SHP77 (cell line): ENCODE results near the gene PRDM9.
"Not testable (repeated sequence)": the region's sequence is repeated elsewhere in the genome, so short reads cannot be mapped to it uniquely, and the experiment has no call there.

Experiments
- DNase-seq, 2 experiments: peaks; one replicate each; lab custom pipeline; 2025; lab: John Stamatoyannopoulos, UW

Gene PRDM9

DNA sequence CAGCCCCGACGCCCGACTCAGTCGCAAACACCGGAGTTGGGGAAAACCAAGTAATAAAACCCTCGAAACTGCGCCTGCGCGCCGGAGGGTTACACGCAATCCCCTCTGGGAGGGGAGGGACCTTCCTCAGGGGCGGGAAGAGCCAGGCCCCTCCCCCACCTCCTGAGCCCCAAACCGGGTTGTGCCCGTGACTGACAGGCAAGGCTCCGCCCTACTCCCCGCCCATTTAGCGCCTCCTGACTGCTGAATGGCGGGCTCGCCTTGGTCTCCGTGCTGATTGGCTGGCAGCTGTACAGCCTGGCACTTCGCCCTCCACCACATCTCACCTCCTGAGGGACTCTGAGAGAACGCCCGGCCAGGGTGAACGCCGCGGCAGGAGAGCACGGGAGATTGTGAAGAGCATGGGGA lies at the start of gene PRDM9:
Gene PRDM9, plus strand, starts transcription at position 332 of the 408 bp plus-strand sequence. CDS start 1,425 bp downstream, outside the sequence.
- DNase-seq, result peak; percentile 99 to 100

DNA sequence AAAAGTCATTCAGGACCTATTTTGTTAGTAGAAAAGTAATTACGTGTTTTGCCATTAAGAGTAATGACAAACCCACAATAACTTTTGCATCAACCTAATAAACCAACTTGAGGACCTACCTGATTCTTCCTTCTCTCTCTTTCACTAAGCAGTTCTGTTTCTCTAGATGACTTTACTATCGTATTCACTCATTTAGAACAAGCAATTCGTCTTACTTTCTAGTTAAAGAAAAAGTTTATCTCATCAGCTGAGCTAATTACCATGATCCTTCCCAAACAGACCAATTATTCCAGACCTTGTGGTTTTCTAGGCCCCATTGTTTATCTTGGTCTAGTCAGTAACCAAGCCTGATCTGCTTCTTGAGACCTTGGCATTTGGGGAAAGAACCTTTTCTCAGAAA lies 49.6 kb upstream of the PRDM9 start:
- DNase-seq, result no peak

DNA sequence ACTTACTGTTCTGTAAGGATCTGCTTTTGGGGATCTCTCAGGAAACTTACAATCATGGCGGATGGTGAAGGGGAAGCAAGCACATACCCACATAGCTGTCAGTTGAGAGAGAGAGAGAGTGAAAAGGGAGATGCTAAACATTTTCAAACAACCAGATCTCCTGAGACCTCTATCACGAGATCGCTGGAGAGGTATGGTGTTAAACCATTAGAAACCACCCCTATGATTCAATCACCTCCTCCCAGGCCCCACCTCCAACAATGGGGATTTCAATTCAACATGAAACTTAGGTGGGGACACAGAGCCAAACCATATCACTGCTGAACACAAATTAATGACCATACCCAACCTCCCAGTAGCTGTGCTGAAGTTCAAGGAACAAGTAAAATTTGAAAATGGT lies 48.2 kb upstream of the PRDM9 start:
- no peak for DNase-seq

DNA sequence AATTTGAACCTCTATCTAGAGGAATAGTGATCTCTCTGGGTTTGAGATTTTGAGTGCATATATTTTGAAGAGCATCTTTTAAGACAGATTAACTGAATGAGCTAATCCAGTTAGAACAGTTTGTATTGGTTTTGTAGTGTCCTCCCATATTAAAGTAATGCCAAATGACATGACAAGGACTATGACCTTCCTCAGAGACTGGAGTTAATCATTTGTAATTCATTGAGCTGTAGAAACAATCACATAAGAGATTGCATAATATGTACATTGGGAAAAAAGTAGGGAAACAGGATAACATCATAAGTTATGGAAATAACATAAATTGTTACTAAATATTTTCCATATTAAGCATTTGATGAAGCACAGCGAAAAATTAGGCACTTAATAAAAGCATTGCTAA lies 45.8 kb upstream of the PRDM9 start:
- DNase-seq, result no peak

DNA sequence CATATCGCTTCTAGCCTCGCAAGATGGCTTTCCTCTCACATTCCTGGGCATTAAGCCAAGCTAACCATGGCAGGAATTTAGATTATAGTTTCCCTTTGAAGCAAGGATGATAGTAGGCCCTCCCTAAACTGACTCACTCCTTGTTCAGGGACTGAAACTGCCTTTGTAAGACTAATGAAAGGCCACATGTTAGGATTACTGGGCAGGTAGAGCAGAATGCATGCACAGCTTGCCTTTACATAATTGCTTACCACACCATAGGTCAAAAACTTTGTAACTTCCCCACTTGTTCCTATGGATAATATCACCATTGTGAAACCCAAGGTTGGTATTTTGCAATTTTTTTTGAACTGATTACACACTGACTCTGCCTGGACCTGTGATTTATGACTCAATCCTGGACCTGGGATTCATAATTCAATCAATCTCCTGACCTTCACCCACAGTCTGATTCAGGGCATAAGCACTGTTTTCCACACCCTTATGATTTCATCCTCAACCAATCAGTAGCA lies 41.0 kb upstream of the PRDM9 start:
- DNase-seq, result peak in 1 of 2 experiments; percentile 4

DNA sequence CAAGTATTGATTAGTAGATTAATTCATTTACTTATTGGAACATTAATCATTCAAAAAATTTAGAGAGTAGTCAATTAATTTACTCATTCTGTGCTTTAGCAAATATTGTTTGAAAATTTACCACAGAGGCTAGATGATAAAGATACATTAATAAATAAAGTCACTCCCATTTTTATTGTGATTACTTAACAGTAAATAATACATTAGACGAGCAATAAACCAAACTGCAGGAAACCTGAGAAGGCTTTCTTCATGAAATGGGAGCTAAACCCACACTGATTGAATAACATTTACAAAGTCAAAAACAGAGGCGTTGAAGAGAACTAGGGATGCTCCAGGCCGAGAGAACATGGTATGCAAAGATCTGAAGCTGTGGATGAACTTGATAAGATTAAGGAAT lies 38.8 kb upstream of the PRDM9 start:
- no peak for DNase-seq

DNA sequence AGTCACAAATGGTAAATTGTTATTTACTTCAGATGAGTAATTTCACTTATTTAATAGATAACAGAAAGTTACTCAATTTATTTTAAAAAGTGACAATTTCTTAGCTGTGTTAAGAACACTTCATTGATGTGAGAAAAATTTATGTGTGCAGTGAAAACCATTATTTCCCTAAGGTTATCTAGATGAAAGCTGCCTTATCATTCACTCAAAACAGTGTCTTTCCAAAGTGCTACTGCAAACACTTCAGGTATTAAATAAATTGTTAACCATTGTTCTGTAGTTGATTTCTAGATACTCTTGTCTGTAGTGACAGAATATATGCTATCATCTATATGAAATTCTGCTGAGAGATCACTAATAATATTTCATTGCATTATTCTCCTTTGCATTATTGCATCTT lies 33.5 kb upstream of the PRDM9 start:
- no peak for DNase-seq

DNA sequence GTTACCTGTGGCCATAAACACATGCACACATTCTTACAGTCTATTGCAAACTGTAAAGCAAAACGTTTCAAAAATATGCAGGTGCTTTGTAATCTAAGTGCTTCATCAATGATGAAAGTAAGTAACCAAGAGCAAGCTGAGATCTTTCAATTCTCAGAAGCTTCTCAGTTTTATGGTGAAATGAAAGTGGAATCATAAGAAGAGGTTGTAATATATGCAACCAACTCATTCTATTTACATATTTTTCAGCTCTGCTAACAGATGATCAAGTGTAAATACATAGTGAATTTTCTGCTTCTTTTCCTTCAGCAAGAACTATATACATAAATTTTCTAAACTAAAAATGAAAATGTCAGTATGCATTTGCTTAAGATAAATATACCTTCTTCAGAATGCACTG lies 33.1 kb upstream of the PRDM9 start:
- DNase-seq, result no peak

DNA sequence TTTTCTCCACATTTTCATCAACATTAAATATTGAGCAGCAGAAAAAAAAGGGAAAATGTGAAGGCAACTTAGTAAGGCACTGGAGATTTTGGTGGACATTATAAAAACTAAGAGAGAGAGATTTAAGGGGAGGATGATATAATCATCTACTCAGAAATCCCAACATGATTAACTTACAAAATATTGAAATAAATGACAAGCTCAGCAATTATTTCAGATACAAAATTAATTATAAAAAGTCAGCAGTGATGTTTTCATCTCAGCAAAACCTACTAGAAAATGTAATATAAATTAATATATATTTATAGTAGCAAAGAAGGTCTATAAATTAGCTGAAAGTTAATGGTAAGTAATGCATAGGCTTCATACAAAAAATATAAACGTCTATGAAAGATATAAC lies 30.8 kb upstream of the PRDM9 start:
- no peak for DNase-seq

DNA sequence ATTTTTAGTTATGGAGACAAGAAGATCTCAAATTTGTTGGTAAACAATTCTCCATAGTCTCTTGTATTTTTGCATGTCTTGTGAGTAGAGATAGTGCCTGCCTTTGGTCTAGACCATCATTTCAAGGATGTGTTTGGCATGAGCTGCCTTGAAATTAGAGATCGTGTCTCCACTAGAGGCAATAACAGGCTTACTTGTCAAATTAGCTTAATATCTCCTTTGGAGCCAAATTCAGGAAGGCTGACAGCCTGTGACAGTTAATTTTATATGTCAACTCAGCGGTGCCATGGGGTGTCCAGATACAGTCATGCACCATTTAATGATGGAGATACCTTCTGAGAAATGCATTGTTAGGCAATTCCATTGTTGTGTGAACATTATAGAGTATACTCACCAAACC lies 24.8 kb upstream of the PRDM9 start:
- no peak for DNase-seq

DNA sequence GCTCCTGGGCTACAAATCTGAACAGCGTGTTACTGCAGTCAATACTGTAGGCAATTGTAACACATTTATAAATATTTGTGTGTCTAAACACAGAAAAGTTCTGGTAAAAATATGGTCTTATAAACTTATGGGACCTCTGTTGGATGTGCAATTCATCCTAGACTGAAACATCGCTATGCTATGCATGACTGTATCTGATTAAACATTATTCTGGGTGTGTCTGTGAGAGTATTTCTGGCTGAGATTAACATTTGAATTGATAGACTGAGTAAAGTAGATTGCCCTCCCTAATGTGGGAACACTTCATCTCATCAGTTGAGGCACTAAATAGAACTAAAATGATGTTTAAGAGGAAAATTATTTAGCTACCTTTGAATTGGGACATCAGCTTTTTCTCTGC lies 24.3 kb upstream of the PRDM9 start:
- DNase-seq, result no peak

DNA sequence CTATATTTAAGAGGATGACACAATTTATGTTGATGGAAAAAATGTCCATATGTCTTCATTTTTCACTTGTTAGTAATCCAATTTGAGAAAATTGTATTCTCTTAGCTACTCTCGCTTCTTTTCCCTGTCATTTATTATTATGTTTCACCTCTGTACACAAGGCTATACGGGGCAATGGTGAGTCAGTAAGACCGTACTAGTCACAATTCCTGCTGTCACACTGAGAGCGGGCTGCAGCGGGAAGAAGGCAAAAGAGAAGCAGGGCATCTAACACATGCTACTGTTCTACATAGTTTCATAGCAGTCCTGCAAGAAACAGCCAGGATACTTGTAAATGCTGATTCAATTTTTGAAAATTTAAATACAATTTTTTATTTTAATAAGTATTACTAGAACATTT lies 23.3 kb upstream of the PRDM9 start:
- no peak for DNase-seq

DNA sequence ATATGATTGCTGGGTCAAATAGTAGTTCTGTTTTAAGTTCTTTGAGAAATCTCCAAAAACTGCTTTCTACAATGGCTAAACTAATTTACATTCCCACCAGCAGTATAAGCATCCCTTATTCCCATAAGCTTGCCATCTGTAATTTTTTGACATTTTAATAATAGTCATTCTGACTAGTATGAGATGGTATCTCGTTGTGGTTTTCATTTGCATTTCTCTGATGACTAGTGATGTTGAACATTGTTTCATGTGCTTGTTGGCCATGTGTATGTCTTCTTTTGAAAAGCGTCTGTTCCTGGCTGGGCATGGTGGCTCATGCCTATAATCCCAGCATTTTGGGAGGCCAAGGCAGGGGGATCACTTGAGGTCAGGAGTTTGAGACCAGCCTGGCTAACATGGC lies 21.2 kb upstream of the PRDM9 start:
- not testable (repeated sequence) for DNase-seq

DNA sequence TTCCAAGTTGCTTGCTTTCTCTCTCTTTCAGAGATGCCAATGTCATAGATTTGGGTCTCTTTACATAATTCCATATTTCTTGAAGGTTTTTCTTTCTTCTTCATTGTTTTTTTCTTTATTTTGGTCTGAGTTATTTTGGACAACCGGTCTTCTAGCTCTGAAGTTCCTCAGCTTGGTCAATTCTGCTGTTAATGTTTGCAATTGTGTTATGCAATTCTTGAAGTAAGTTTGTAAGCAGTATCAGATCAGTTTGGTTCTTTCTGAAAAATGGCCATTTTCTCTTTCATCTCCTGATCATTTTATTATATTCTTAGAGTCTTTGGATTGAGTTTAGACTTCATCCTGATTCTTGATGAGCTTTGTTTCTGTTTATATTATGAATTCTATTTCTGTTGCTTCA lies 16.4 kb upstream of the PRDM9 start:
- DNase-seq, result no peak

DNA sequence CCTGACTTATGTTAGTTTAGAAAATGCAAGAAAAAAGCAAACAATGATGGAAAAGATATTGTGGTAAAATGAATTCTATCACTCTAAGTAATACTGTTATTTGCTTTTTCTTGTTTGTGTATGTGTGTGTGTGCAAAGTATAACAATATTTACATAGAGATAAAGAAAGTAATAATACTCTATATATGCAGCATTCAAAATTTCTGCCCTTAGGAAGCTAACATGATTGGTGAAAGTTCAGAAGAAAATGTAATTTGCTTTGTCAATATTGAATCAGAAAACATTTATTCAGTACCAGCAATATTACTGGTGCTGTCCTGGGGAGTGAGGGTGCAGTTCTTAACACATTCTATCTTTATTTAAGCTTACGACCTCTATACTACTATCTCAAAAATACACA lies 12.9 kb upstream of the PRDM9 start:
- DNase-seq, result no peak

DNA sequence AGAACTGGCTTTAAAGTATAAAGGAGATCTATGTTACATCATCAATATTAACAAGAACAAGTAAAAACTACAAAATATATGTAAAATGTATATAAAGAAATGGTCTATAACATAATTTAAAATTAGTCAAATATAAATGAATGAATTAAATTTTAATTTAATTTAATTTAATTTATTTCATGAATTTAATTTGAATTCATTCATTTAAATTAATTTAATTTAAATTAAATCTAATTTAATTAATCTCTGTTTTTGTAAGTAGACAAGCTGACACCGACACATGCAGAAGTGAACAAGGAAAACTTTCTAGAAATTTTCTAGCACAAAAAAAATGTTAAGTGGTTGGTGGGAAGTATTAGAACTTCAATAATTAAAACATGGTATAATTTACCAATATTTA lies 10.8 kb upstream of the PRDM9 start:
- DNase-seq, result no peak

DNA sequence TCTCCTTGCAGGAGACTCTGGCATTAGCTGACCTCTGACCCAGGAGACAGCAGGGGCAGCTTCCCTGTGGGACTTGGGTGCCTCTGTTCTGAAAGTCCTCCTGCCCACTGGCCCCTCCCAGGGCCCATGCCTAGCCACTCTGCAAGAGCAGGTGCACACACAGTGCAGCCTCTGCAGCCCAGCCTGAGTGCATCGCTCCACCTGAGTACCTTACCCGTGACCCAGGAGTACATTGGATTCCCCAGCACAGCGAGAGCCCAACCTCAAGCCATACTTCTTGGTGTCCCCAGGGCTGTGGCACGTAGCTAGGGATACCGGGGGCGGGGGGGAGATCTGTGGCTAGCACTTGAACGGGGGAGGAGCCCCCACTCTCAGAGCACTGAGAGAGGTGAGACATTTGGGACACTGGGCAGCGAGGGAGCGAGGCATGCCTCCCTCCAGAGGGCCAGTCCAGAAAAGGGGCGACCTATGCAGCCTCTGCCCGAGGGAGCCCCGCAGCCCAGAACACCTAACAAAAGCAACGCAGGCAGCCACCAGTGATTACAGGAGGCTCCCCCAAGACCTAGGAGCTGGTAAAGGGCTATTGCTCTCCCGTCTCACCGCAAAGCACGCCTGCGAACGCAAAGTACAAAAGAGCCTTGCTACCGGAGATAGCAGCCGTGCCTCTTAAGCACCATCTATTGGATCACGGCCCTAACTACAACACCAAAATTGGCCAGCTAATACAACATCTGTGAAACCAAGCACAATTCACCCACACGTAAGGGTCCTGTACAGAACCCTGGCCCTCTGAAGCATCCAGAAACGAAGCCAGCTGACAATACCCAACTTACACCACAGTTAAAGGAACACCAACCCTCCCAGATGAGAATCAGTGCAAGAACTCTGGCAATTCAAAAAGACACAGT lies 826 bp upstream of the PRDM9 start:
- DNase-seq, result peak; percentile 88 to 91

DNA sequence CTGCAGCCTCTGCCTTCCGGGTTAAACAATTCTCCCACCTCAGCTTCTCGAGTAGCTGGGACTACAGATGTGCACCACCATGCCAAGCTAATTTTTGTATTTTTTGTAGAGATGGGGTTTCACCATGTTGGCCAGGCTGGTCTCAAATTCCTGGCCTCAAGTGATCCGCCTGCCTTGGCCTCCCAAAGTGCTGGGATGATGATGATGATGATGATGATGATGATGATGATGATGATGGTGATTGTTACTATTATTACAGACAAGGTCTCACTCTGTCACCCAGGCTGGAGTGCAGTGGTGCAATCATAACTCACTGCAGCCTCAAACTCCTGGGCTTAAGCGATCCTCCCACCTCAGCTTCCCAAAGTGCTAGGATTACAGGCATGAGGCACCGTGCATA lies 3.0 kb downstream of the PRDM9 start:
- not testable (repeated sequence) for DNase-seq

DNA sequence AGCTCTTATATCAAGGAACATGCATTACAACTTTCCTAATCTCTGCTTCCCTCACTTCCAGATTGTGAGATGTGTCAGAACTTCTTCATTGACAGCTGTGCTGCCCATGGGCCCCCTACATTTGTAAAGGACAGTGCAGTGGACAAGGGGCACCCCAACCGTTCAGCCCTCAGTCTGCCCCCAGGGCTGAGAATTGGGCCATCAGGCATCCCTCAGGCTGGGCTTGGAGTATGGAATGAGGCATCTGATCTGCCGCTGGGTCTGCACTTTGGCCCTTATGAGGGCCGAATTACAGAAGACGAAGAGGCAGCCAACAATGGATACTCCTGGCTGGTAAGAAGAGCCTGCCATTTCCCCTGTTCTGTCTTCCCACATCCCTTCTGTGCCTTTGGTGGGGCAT lies 15.1 kb downstream of the PRDM9 start:
- DNase-seq, result no peak

DNA sequence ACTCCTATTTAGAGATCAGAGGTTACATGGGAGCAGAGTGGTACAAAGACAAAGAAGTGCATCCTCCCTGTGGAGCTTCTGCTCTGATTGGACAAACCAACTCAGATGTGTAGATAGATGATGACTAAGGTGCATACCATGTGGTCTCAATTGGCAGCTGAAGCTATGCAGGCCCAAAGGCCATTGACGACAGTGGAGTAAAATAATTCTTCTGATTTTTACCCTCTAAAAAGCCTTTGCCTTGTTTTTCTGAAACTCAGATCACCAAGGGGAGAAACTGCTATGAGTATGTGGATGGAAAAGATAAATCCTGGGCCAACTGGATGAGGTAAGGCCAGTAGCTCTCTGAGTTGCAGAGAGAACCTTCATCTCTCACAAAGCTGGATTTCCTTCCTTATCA lies 15.6 kb downstream of the PRDM9 start:
- no peak for DNase-seq

DNA sequence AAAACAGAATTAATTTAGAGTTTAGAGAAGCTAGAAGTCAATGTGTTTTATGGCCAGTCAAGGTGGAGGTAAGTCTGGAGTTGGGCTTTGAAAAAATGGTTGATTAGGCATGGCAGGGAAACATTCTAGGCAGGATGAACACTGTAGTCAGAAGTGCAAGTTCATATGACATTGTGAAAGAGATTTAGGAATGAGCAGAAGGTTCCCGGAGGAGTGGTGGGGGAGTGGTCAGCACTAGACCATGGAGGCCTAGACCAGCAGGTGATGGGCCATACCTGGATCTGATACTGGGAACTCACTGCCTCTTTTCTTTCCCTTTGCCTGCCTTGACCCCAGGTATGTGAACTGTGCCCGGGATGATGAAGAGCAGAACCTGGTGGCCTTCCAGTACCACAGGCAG lies 16.6 kb downstream of the PRDM9 start:
- DNase-seq, result no peak

DNA sequence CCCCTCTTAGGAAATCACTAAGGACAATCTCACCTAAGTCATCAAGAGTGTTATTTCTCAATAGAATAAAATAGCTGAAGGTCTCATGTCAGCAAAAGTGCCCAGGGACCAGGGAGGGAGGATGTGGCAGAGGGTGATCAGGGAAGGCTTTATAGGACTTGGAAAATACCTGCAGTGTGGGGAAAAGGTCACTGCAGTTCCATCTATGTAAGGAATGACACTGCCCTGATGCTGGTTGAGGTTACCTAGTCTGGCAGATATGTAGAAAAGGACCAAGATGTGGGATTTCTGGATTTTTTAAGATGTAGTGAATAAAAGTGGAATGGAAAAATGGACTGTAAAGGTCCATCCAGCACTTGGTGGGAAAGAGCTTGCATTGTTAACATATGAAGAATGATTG lies 18.3 kb downstream of the PRDM9 start:
- DNase-seq, result no peak

DNA sequence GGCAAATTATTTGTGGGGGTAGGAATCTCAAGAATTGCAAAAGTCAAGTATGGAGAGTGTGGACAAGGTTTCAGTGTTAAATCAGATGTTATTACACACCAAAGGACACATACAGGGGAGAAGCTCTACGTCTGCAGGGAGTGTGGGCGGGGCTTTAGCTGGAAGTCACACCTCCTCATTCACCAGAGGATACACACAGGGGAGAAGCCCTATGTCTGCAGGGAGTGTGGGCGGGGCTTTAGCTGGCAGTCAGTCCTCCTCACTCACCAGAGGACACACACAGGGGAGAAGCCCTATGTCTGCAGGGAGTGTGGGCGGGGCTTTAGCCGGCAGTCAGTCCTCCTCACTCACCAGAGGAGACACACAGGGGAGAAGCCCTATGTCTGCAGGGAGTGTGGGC lies 19.2 kb downstream of the PRDM9 start:
- DNase-seq, result peak; percentile 64 to 72
